GM23248 (cell line): ENCODE measurements around the gene FICD.

Source experiments
- EZH2 ChIP-seq: fragments of 200-600 bp; sonication (generic); IDR thresholded peaks from 2 replicates; pipeline ENCODE4 v1.6.1; 2018; ENCODE audit warnings: antibody characterized with exemption, mild to moderate bottlenecking; ENCODE audit not compliant: insufficient read depth, poor library complexity, severe bottlenecking
- EZH2phosphoT487 ChIP-seq: fragments of 200-600 bp; sonication (generic); IDR thresholded peaks from 2 replicates; pipeline ENCODE4 v1.6.1; 2018; ENCODE audit warnings: antibody characterized with exemption, moderate library complexity, mild to moderate bottlenecking, low read depth; ENCODE audit not compliant: insufficient read depth

GRCh38 chr12:108538146-108538545, 23.1 kb downstream of the FICD start:
- TF ChIP-seq EZH2 (no peak), EZH2phosphoT487 (no peak)
